Stimulated activated CD8-positive, alpha-beta memory T cell treated with anti-CD3 and anti-CD28 coated beads, Interleukin-4, amount 100 ng/mL, for 1 hour (primary cell): ENCODE data around the gene APLF.
"Not testable (repeated sequence)": the region's sequence is repeated elsewhere in the genome, so short reads cannot be mapped to it uniquely, and the experiment has no call there.

Experiments
- DNase-seq, 2 donors: peaks; one replicate each; pipeline ENCODE4 v3.0.0-alpha.2; 2020; ENCODE audit warnings: low read depth in 2 of 2, low spot score in 1 of 2

APLF gene

DNA sequence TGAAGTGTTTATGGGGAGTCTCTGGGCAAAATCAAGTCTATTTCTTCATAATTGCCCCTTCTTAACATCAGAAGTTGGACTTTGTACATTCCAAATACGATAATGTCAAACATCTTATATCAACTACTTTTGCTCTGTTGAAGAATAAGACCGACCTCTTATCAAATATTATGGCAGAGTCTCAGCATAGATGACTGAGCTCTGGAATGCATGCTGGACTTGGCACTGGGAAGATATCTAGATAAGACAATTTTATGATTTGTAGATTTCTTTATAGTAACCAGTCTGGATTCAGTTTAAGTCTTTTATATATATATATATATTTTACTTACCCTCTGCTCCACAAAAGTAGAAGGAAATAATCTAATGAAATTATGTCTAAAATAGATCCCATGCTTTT is 8.2 kb downstream of the APLF start:
- DNase-seq: no peak

DNA sequence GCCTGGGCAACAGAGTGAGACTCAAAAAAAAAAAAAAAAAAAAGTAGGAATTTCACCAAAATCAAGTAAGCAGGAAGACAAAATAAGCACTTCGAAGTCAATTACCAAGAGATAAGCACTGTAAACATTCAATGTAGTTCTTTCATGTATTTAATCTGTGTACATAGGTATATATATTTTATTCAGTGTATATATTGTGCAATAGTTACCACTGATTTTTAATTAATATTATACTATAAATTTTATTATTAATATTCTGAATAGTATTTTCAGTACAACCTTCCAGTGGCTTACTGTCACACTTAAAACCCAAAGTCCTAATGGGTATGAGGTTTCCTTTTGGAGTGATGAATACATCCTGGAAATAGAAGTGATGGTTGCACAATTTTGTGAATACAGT is 9.1 kb downstream of the APLF start:
- DNase-seq: no peak

DNA sequence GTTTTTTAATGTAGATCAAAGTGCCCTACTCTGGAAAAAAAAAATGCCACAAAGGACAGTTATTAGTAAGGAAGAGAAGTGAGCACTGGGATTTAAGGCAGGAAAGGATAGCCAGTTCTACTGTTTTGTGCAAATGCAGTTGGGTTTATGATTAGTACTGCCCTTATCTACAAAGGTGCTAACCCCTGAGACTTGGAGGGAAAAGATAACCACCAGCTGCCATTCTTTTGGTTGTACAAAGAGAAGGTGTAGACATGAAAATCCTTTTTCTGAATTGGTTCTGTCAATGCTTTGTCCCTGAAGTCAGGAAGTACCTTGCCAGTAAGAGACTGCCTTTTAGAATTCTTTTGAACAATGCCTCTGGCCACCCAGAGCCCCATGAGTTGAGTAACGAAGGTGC is 11.3 kb downstream of the APLF start:
- DNase-seq: no peak

- no peak for DNase-seq
These were observed 15.0 kb downstream of the APLF start for GRCh38 chr2:68482296-68482820.

GRCh38 chr2:68483011-68483410 is 15.6 kb downstream of the APLF start:
- DNase-seq: no peak

DNA sequence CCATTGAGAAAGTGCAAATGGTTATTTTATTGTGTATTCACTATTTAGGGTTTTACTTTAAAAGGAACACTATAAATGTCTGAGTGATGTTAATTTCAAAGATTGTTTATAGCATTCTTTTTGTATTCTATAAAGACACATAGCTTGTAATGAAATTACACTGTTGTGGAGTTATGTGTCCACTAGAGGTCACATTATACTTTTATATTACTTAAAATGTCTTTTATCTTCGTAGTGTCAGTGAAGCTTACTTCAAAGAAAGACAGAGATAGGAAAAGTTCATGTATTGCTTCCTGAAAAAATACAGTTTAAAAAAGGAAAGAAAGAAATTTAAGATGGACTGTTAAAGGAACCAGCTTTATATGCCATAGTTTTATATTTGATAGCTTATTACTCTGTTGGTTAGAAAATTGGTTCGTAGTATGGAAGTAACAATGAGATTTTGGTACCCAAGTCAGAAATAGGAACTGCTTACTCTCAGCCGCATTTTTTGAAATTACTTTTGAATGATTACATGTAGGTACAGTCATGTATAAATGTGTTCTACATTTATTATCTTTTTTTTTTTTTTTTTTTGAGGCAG is 20.5 kb downstream of the APLF start:
- no peak for DNase-seq

DNA sequence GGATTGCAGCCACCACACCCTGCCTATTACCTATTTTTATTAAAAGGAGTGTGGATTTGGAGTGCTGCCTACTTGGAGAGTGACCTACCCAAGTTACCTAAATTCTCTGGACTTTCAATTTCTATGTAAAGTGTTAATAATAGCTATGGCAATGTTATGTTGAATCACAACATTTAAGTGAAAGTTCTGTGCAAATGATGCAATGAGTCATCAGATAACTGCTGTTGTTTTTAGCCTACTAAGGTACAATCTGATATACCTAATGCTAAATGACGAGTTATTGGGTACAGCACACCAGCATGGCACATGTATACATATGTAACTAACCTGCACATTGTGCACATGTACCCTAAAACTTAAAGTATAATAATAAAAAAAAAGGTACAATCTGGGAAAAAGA is 21.2 kb downstream of the APLF start:
- not testable (repeated sequence) for DNase-seq

DNA sequence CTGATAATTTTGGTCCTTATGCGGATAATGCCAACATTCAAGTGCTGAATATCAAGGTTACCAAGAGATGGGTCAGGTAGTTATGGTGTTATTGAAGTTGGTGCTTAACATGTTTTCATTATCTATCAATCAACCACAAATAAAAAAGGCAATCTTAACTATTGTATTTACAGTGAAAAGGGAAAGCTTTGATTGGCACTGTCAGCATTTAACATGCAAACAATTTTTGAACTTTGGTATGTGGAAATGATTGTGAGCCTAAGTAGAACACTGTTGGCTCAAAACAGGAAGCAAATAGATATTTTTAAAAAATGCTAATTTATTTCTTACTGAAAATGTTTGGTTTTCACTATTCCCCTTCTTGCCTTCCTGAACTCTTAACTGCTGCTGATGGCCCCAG is 21.9 kb downstream of the APLF start:
- DNase-seq: no peak

GRCh38 chr2:68491582-68491981 is 24.2 kb downstream of the APLF start:
- no peak for DNase-seq

- DNase-seq: no peak
These were observed 31.7 kb downstream of the APLF start for GRCh38 chr2:68499133-68499532.

- no peak for DNase-seq
These were observed 33.3 kb downstream of the APLF start for GRCh38 chr2:68500649-68501048.

DNA sequence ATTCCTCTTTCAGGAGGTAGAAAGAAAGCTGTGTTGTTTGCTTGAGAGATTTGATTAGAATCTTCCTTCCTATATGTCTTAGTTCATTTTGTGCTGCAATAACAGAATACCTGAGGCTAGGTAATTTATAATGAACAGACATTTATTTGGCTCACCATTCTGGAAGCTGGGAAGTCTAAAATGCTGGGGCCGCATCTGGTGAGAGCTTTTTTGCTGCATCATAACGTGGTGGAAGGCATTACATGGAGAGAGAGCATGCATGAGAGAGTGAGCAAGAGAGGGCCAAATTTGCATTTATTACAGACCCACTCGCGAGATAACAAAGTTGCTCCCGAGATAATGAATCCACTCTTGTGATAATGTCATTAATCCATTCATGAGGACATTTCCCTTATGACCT is 34.4 kb downstream of the APLF start:
- no peak for DNase-seq

- DNase-seq: no peak
These were observed 38.3 kb downstream of the APLF start for GRCh38 chr2:68505603-68506159.

- DNase-seq: no peak
These were observed 38.8 kb downstream of the APLF start for GRCh38 chr2:68506170-68506569.

DNA sequence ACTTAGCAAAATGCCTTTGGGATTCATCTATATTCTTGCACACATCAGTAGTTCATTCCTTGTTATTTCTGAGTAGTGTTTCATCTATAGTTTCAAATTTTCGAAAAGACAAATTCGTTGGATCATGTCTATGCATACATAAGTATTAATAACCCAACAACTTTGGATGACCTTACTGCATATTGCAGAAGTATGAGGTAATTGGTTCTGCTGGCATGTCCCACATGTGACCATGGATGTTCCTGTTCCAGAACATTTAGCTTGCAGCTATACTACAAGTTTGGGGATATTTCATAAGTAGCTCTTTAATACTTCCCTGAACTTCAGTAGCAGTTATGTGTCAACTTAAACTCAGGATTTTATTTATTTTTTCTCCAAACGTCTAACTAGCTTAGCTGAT is 44.9 kb downstream of the APLF start:
- no peak for DNase-seq

GRCh38 chr2:68512966-68513365 is 45.6 kb downstream of the APLF start:
- DNase-seq: no peak

DNA sequence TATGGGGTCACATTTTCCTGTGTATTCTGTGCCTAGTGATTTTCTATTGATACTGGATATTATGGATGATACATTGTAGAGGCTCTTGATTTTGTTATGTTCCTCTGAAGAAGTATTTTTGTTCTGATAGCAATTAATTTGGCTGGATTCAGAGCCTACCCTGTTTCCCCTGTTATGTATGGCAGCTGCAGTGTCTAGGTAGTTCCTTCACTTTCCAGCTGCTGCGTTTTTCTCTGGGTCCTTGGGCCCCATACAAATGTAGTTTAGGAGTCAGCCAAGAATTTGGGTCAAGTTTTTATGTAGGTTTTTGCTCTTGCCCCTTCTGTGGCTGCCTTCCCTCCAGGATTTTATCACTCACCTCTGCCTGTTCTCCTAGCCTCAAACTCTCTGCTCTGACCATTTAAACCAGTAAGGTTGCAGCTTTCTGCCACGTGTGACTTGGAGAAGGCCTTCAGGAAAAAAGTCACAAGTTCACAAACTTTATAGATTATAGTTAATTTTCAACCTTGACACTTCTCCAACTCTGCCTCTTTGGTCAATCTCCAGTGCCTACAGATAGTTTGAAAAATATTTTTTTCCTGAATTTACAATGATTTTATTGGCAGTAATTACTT is 47.0 kb downstream of the APLF start:
- DNase-seq: no peak

DNA sequence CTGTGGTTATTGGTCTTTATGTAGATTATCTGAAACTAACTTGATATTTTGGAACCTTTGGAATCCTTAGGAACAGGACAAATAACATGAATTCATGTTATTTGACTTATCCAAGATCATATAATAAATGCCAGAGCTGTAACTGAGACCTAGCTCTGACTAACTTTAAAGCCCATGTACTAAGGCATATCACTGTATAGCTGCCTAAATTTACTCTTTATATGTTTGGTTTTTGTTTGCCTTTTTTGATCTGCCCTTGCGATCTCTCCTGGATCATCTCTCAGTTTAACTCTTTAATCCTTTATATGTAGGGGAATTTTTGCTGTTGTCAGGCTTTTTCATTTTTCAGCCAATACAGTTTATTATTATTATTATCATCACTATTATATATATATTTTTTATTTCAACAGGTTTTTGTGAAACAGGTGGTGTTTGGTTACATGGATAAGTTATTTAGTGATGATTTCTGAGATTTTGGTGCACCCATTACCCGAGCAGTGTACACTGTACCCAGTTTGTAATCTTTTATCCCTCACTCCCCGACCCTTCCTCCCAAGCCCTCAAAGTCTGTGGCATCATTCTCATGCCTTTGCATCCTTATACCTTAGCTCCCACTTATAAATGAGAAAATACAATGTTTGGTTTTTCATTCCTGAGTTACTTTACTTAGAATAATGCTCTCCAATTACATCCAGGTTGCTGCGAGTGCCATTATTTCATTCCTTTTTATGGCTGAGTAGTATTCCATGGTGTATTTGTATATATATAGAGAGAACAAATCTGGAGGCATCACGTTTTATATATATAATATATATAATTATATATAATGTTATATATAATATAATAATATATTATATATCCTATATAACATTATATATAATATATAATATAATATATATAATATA is 48.9 kb downstream of the APLF start:
- DNase-seq: no peak

DNA sequence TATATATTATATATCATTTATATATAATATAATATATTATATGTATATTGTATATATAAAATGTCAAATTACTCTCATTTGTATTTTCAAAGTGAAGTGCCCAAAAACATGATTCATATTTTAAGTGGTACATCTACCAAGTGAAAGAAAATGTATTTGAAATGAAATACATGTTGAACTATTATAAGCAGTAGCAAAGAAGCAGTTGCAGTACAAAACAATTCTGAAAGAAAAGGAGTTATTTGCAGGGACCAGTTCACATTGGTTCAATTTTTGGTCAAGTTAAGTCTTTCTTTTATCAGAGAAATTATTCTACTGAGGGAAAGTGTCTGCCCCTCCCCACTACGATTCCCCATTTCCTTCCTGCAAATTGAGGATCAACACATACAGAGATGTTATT is 51.9 kb downstream of the APLF start:
- DNase-seq: no peak

DNA sequence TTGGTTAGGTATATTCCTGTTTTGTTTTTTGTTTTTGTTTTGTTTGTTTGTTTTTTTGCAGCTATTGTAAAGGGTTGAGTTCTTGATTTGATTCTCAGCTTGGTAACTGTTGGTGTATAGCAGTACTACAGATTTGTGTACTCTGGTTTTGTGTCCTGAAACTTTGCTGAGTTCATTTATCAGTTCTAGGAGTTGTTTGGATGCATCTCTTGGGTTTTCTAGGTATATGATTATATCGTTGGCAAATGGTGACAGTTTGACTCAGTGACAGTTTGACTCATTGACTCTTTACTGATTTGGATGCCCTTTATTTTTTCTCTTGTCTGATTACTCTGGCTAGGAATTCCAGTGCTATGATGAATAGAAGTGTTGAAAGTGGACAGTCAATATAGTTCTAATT is 53.7 kb downstream of the APLF start:
- no peak for DNase-seq

- DNase-seq: not testable (repeated sequence)
These were observed 59.6 kb downstream of the APLF start for GRCh38 chr2:68526943-68527342.
